Endothelial cell of umbilical vein (primary cell): ENCODE data around the gene CDHR5. TPM values are rescaled to one million over a fixed set of nuclear protein-coding genes. Genes with fewer than 3 reads are reported as not detected.

ENCODE experiments used
- BruUV-seq: library from RNA; stranded (reverse); fragments of 400-500 nt; replicated peaks from 2 replicates; lab custom pipeline; 2021; lab: Mats Ljungman, UMichigan
- CTCF ChIA-PET: fragments of 300-600, 350-600 bp; sonication (Branson Sonifier 250); formaldehyde crosslinking; loops from one replicate; lab custom pipeline; 2021; ENCODE audit warnings: antibody characterized with exemption, inconsistent platforms; lab: Charles Lee
- POLR2A ChIA-PET: fragments of 300-600, 350-600 bp; sonication (Branson Sonifier 250); formaldehyde crosslinking; loops from one replicate; lab custom pipeline; 2021; ENCODE audit warnings: antibody characterized with exemption, inconsistent platforms; lab: Charles Lee
- DNase-seq: peaks from one replicate; pipeline ENCODE4 v3.0.0-alpha.2; 2011; ENCODE audit warnings: low read depth, low spot score
- FAIRE-seq: peaks from 2 replicates; lab custom pipeline; 2011; peaks lifted over from hg19 to GRCh38; lab: Jason Lieb, UNC
- H2AFZ ChIP-seq: 2 replicates; pipeline ENCODE4 v1.6.0; 2012; ENCODE audit warnings: low read depth, low read length, control low read depth, inconsistent platforms
- H3K27ac ChIP-seq: 2 replicates; pipeline ENCODE4 v1.5.1; 2011; ENCODE audit warnings: low read depth, mild to moderate bottlenecking, control low read depth, low read length, moderate library complexity; ENCODE audit not compliant: insufficient read depth
- H3K27me3 ChIP-seq, 2 experiments: 2 replicates each; pipeline versions ENCODE4 v1.6.0 to v1.6.1; 2011; ENCODE audit warnings: low read length in 2 of 2, mixed read lengths in 1 of 2; ENCODE audit not compliant: control insufficient read depth in 2 of 2, insufficient read depth in 2 of 2
- H3K36me3 ChIP-seq, 2 experiments: 2 replicates in 1 of 2; 3 replicates in 1 of 2; pipeline ENCODE4 v1.5.1; 2011; ENCODE audit warnings: low read length in 2 of 2, mild to moderate bottlenecking in 1 of 2, moderate library complexity in 1 of 2; ENCODE audit not compliant: control insufficient read depth in 2 of 2, insufficient read depth in 2 of 2; ENCODE audit errors: extremely low read depth in 1 of 2
- H3K4me1 ChIP-seq: 3 replicates; pipeline ENCODE4 v1.5.1; 2011; ENCODE audit warnings: mild to moderate bottlenecking, low read length; ENCODE audit not compliant: control insufficient read depth, insufficient read depth; ENCODE audit errors: extremely low read depth
- H3K4me2 ChIP-seq: 2 replicates; pipeline ENCODE4 v1.6.1; 2011; ENCODE audit warnings: low read length, control low read depth, mixed read lengths; ENCODE audit not compliant: insufficient read depth
- H3K4me3 ChIP-seq, 3 experiments: fragments of 200-600 bp in 1 of 3; sonication (generic), shearing (Covaris generic) in 1 of 3; replicated peaks in 1 of 3; 2 replicates each; pipeline ENCODE4 v1.5.1; 2011 to 2016; ENCODE audit warnings: control low read depth in 3 of 3, low read length in 3 of 3, mild to moderate bottlenecking in 2 of 3, inconsistent platforms in 1 of 3, low read depth in 1 of 3, moderate library complexity in 1 of 3; ENCODE audit not compliant: insufficient read depth in 1 of 3
- H3K79me2 ChIP-seq: 2 replicates; pipeline ENCODE4 v1.6.0; 2012; ENCODE audit warnings: low read length, inconsistent platforms; ENCODE audit not compliant: control insufficient read depth, insufficient read depth
- H3K9ac ChIP-seq: replicated peaks from 2 replicates; pipeline ENCODE3; 2011; ENCODE audit warnings: low read length, control low read depth; ENCODE audit not compliant: insufficient read depth; ENCODE audit errors: extremely low read depth
- H3K9me1 ChIP-seq: replicated peaks from 3 replicates; pipeline ENCODE4 v1.6.0; 2011; ENCODE audit warnings: mild to moderate bottlenecking, low read length; ENCODE audit not compliant: control insufficient read depth, insufficient read depth; ENCODE audit errors: extremely low read depth
- H3K9me3 ChIP-seq: replicated peaks from 2 replicates; pipeline ENCODE4 v1.5.1; 2012; ENCODE audit warnings: low read length, inconsistent platforms; ENCODE audit not compliant: control insufficient read depth, insufficient read depth
- H4K20me1 ChIP-seq: replicated peaks from 2 replicates; pipeline ENCODE3; 2011; ENCODE audit warnings: mild to moderate bottlenecking, low read length; ENCODE audit not compliant: control insufficient read depth, insufficient read depth; ENCODE audit errors: extremely low read depth
- EZH2 ChIP-seq: IDR thresholded peaks from 2 replicates; pipeline ENCODE4 v1.6.1; 2012; ENCODE audit warnings: borderline replicate concordance, low read depth, mild to moderate bottlenecking, moderate library complexity, low read length, inconsistent platforms; ENCODE audit not compliant: severe bottlenecking
- FOS ChIP-seq: IDR thresholded peaks from 2 replicates; pipeline ENCODE4 v1.6.1; 2011; ENCODE audit warnings: mild to moderate bottlenecking, low read length, moderate library complexity, borderline replicate concordance; ENCODE audit not compliant: insufficient read depth
- GATA2 ChIP-seq: IDR thresholded peaks from 2 replicates; pipeline ENCODE4 v1.7.0; 2011; ENCODE audit warnings: low read depth, mild to moderate bottlenecking, moderate library complexity, mixed read lengths, low read length; ENCODE audit not compliant: insufficient read length, insufficient read depth
- JUN ChIP-seq: IDR thresholded peaks from 2 replicates; pipeline ENCODE4 v1.6.1; 2011; ENCODE audit warnings: borderline replicate concordance, low read depth; ENCODE audit not compliant: insufficient read length, insufficient read depth
- MYC ChIP-seq: IDR thresholded peaks from one replicate; pipeline ENCODE4 v1.6.1; 2011; ENCODE audit warnings: mild to moderate bottlenecking, low read depth, low read length
- POLR2A ChIP-seq: IDR thresholded peaks from 2 replicates; pipeline ENCODE4 v1.6.1; 2012; ENCODE audit warnings: low read depth, mild to moderate bottlenecking, control low read depth, low read length
- POLR2AphosphoS5 ChIP-seq: IDR thresholded peaks from 2 replicates; pipeline ENCODE4 v1.6.1; 2012; ENCODE audit warnings: low read depth, mild to moderate bottlenecking, control low read depth, low read length, moderate library complexity; ENCODE audit not compliant: insufficient read depth
- dilution Hi-C: fragments of 300-500 bp; cut with MboI; formaldehyde crosslinking; loops from one replicate; pipeline ENCODE4 v1.15.0; 2019; ENCODE audit warnings: low sequenced_read_pairs; ENCODE audit not compliant: extremely low pct_ligation_motif_present
- intact Hi-C: fragments of 100-400 bp; cut with micrococcal nuclease; formaldehyde crosslinking; loops from one replicate; pipeline ENCODE4 v1.10.0; 2022
- polyA plus RNA-seq, 4 experiments: library from polyadenylated mRNA; depleted of rRNA in 3 of 4; stranded (reverse) in 3 of 4; unstranded in 1 of 4; fragments of >200 nt; gene quantifications; 2 replicates each; pipeline versions ENCODE4 v1.2.1 to v1.2.3, GENCODE V29; 2011 to 2012; ENCODE audit warnings: missing spikeins in 1 of 4
- total RNA-seq: library from RNA; stranded (reverse); gene quantifications from 2 replicates; pipeline ENCODE4 v1.2.3, GENCODE V29; 2021
- TF ChIP-seq, protein P1 (sequence below): IDR thresholded peaks from 2 replicates; pipeline ENCODE4 v1.6.1; 2011; ENCODE audit not compliant: insufficient read depth, insufficient read length
- TF ChIP-seq, protein P2 (sequence below), 2 donors: IDR thresholded peaks; 1 replicate in 1 of 2; 2 replicates in 1 of 2; pipeline ENCODE4 v1.5.1; 2011; ENCODE audit warnings: low read length in 2 of 2, mild to moderate bottlenecking in 2 of 2, moderate library complexity in 2 of 2, control low read depth in 1 of 2, inconsistent platforms in 1 of 2, low read depth in 1 of 2; ENCODE audit not compliant: insufficient read depth in 1 of 2; ENCODE audit errors: extremely low read depth in 1 of 2

Gene CDHR5
- total and polyA plus RNA-seq, 2 donors (not counting 3 experiments of a cell fraction or from before 2014, with no cell fraction given) = not detected

DNA sequence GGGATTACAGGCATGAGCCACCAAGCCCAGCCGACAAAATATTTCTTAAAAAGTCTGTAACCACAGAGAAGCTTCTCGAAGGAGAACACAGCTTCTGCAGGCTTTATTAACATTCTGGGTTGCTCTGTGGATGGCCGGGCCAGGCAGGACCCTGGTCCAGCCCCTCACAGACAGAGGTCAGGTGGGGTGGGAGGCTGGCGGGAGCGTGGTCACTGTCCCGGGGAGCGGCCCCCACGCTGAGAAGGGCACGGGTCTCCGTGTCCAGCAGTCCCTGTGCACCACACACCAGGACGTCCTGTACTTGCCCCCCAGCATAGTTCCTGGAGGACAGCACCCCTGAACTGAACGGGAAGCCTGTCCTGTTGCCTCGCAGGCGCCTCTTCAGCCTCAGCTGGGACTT, 31.7 kb upstream of the CDHR5 start:
- intact Hi-C loops (no loop called here), dilution Hi-C loops (no loop called here)
- CTCF ChIA-PET = interaction anchor here (1.0 kb wide), 1 partner anchor 10 kb away, joined by 3 read pairs; no protein-coding TSS in a partner anchor
- DNase-seq (no peak), FAIRE-seq (no peak)
- H3K27me3 ChIP-seq = no peaks in the 10 kb centered on the region
- H3K9me1 ChIP-seq = no peaks in the 10 kb centered on the region
- no TSS peak for BruUV-seq
- no peak overlapping the region for H3K9ac ChIP-seq
- H3K79me2 ChIP-seq = no peaks in the 10 kb centered on the region
- H3K4me2 ChIP-seq = no peak overlapping the region
- POLR2A ChIA-PET = no interaction called here
- no peak overlapping the region for H2AFZ ChIP-seq
- H3K27ac ChIP-seq = no peak overlapping the region
- no peaks in the 10 kb centered on the region for H3K4me1 ChIP-seq
- peaks cover 2 to 32% of the 10 kb centered on the region in 2 experiments for H3K36me3 ChIP-seq
- H3K9me3 ChIP-seq = no peaks in the 10 kb centered on the region
- TF ChIP-seq, protein P1, sequence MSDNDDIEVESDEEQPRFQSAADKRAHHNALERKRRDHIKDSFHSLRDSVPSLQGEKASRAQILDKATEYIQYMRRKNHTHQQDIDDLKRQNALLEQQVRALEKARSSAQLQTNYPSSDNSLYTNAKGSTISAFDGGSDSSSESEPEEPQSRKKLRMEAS = no peak
- no peak for TF ChIP-seq FOS
- TF ChIP-seq EZH2 = no peak
- no peak for TF ChIP-seq POLR2AphosphoS5
- no peak for TF ChIP-seq GATA2
- no peak for TF ChIP-seq MYC
- TF ChIP-seq, protein P2, sequence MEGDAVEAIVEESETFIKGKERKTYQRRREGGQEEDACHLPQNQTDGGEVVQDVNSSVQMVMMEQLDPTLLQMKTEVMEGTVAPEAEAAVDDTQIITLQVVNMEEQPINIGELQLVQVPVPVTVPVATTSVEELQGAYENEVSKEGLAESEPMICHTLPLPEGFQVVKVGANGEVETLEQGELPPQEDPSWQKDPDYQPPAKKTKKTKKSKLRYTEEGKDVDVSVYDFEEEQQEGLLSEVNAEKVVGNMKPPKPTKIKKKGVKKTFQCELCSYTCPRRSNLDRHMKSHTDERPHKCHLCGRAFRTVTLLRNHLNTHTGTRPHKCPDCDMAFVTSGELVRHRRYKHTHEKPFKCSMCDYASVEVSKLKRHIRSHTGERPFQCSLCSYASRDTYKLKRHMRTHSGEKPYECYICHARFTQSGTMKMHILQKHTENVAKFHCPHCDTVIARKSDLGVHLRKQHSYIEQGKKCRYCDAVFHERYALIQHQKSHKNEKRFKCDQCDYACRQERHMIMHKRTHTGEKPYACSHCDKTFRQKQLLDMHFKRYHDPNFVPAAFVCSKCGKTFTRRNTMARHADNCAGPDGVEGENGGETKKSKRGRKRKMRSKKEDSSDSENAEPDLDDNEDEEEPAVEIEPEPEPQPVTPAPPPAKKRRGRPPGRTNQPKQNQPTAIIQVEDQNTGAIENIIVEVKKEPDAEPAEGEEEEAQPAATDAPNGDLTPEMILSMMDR (IDR thresholded peaks at IDR 0.05; ENCODE audit: extremely low read depth in 1 of 2, insufficient read depth in 1 of 2, low read depth in 1 of 2, low read length in 2 of 2) = no peak
- TF ChIP-seq POLR2A = no peak
- no peak for TF ChIP-seq JUN
- H4K20me1 ChIP-seq = no peaks in the 10 kb centered on the region
- no peak overlapping the region for H3K4me3 ChIP-seq
